IMR-90 (cell line): ENCODE measurements around the gene PDE11A. TPM values are rescaled to one million over a fixed set of nuclear protein-coding genes. Genes with fewer than 3 reads are reported as not detected.

Experiments
- ATAC-seq: fragments of 200-7000 bp; cut with Tn5 transposase; 2 replicates; pipeline ENCODE4 v1.9.1; 2020; ENCODE audit warnings: low read depth, mild to moderate bottlenecking, moderate library complexity
- BruUV-seq: library from RNA; stranded (reverse); fragments of 400-500 nt; replicated peaks from 2 replicates; lab custom pipeline; 2021; lab: Mats Ljungman, UMichigan
- CTCF ChIA-PET: fragments of 300-600 bp; formaldehyde crosslinking; extraction: SDS; loops from one replicate; lab custom pipeline; 2021; ENCODE audit warnings: antibody characterized with exemption; lab: Yijun Ruan, JAX
- POLR2A ChIA-PET: fragments of 300-600 bp; sonication (Branson Sonifier 250); formaldehyde crosslinking; loops from one replicate; lab custom pipeline; 2022; ENCODE audit warnings: antibody characterized with exemption; ENCODE audit not compliant: unreplicated experiment; lab: Charles Lee
- DNase-seq: peaks from one replicate; pipeline ENCODE4 v3.0.0; 2013
- H2AFZ ChIP-seq: replicated peaks from 2 replicates; pipeline ENCODE3; 2013; ENCODE audit warnings: low read length, mild to moderate bottlenecking; ENCODE audit not compliant: poor library complexity
- H2AK5ac ChIP-seq: 2 replicates; pipeline ENCODE4 v1.6.1; 2013; ENCODE audit warnings: low read depth, low read length, inconsistent platforms
- H2AK9ac ChIP-seq: replicated peaks from 2 replicates; pipeline ENCODE3; 2013; ENCODE audit warnings: mild to moderate bottlenecking, low read depth, low read length, moderate library complexity; ENCODE audit not compliant: poor library complexity
- H2BK120ac ChIP-seq: 2 replicates; pipeline ENCODE4 v1.6.1; 2013; ENCODE audit warnings: low read depth, low read length, inconsistent platforms
- H2BK15ac ChIP-seq: 3 replicates; pipeline ENCODE4 v1.6.1; 2013; ENCODE audit warnings: low read depth, low read length, inconsistent platforms
- H2BK20ac ChIP-seq: 2 replicates; pipeline ENCODE4 v1.6.1; 2013; ENCODE audit warnings: low read depth, mild to moderate bottlenecking, inconsistent platforms, low read length, moderate library complexity
- H2BK5ac ChIP-seq: 2 replicates; pipeline ENCODE4 v1.6.1; 2013; ENCODE audit warnings: mild to moderate bottlenecking, low read depth, low read length, inconsistent platforms; ENCODE audit not compliant: poor library complexity, severe bottlenecking
- H3K14ac ChIP-seq: replicated peaks from 2 replicates; pipeline ENCODE4 v1.6.1; 2013; ENCODE audit warnings: low read depth, low read length, inconsistent platforms
- H3K18ac ChIP-seq: 2 replicates; pipeline ENCODE4 v1.6.1; 2013; ENCODE audit warnings: low read depth, low read length, control low read depth
- H3K23ac ChIP-seq: 2 replicates; pipeline ENCODE4 v1.6.1; 2013; ENCODE audit warnings: low read depth, low read length, inconsistent platforms
- H3K27ac ChIP-seq: 2 replicates; pipeline ENCODE4 v1.5.1; 2013; ENCODE audit warnings: mild to moderate bottlenecking, control low read depth, low read length; ENCODE audit not compliant: insufficient read depth
- H3K27me3 ChIP-seq: 2 replicates; pipeline ENCODE4 v1.6.1; 2013; ENCODE audit warnings: low read length; ENCODE audit not compliant: control insufficient read depth, insufficient read depth
- H3K36me3 ChIP-seq: 2 replicates; pipeline ENCODE4 v1.6.1; 2013; ENCODE audit warnings: low read length, mixed read lengths; ENCODE audit not compliant: control insufficient read depth, insufficient read depth
- H3K4ac ChIP-seq: 2 replicates; pipeline ENCODE4 v1.6.1; 2013; ENCODE audit warnings: low read depth, low read length, inconsistent platforms
- H3K4me1 ChIP-seq: 2 replicates; pipeline ENCODE4 v1.6.1; 2013; ENCODE audit warnings: low read length, mixed read lengths; ENCODE audit not compliant: control insufficient read depth, insufficient read depth
- H3K4me2 ChIP-seq: 2 replicates; pipeline ENCODE4 v1.6.1; 2013; ENCODE audit warnings: low read depth, mild to moderate bottlenecking, control low read depth, low read length, moderate library complexity
- H3K4me3 ChIP-seq: 2 replicates; pipeline ENCODE4 v1.5.1; 2013; ENCODE audit warnings: low read depth, mild to moderate bottlenecking, control low read depth, low read length, moderate library complexity; ENCODE audit not compliant: insufficient read depth
- H3K56ac ChIP-seq: 2 replicates; pipeline ENCODE4 v1.6.1; 2013; ENCODE audit warnings: low read length, inconsistent platforms; ENCODE audit not compliant: insufficient read depth; ENCODE audit errors: extremely low read depth
- H3K79me1 ChIP-seq, 2 experiments: 2 replicates each; pipeline ENCODE4 v1.6.1; 2013; ENCODE audit warnings: low read length in 2 of 2, inconsistent platforms in 1 of 2, low read depth in 1 of 2
- H3K9ac ChIP-seq: 2 replicates; pipeline ENCODE4 v1.6.1; 2013; ENCODE audit warnings: low read depth, low read length, control low read depth
- H3K9me1 ChIP-seq: 2 replicates; pipeline ENCODE4 v1.6.1; 2013; ENCODE audit warnings: low read length, inconsistent platforms; ENCODE audit not compliant: insufficient read depth
- H3K9me3 ChIP-seq: 2 replicates; pipeline ENCODE4 v1.6.1; 2013; ENCODE audit warnings: low read length; ENCODE audit not compliant: control insufficient read depth, insufficient read depth
- H4K20me1 ChIP-seq: 2 replicates; pipeline ENCODE4 v1.6.1; 2013; ENCODE audit warnings: low read length, inconsistent platforms; ENCODE audit not compliant: insufficient read depth
- H4K5ac ChIP-seq: 2 replicates; pipeline ENCODE4 v1.6.1; 2013; ENCODE audit warnings: mild to moderate bottlenecking, low read depth, low read length, control low read depth
- H4K8ac ChIP-seq, 2 experiments: 2 replicates each; pipeline ENCODE4 v1.6.1; 2013; ENCODE audit warnings: low read depth in 2 of 2, low read length in 2 of 2, control low read depth in 1 of 2, inconsistent platforms in 1 of 2
- H4K91ac ChIP-seq: 2 replicates; pipeline ENCODE4 v1.6.1; 2013; ENCODE audit warnings: low read depth, low read length, inconsistent platforms; ENCODE audit not compliant: insufficient read depth
- BHLHE40 ChIP-seq: fragments of 150-350 bp; IDR thresholded peaks from 2 replicates; pipeline ENCODE4 v1.6.1; 2016; ENCODE audit warnings: mild to moderate bottlenecking, low read depth, low read length
- CEBPB ChIP-seq: IDR thresholded peaks from 2 replicates; pipeline ENCODE4 v1.6.1; 2012; ENCODE audit warnings: low read depth, low read length, improper control_type of control experiment
- CHD1 ChIP-seq: IDR thresholded peaks from 2 replicates; pipeline ENCODE4 v1.6.1; 2012; ENCODE audit warnings: low read depth, low read length, improper control_type of control experiment
- FOS ChIP-seq: fragments of 150-350 bp; IDR thresholded peaks from 2 replicates; pipeline ENCODE4 v1.6.1; 2016; ENCODE audit warnings: low read depth, low read length
- MAFK ChIP-seq: IDR thresholded peaks from 2 replicates; pipeline ENCODE4 v1.6.1; 2012; ENCODE audit warnings: low read depth, low read length, improper control_type of control experiment
- MAZ ChIP-seq: IDR thresholded peaks from 2 replicates; pipeline ENCODE4 v1.6.1; 2012; ENCODE audit warnings: low read depth, mild to moderate bottlenecking, low read length, improper control_type of control experiment, moderate library complexity, borderline replicate concordance
- MXI1 ChIP-seq: IDR thresholded peaks from 2 replicates; pipeline ENCODE4 v1.6.1; 2012; ENCODE audit warnings: low read depth, mild to moderate bottlenecking, low read length, moderate library complexity, borderline replicate concordance
- NFE2L2 ChIP-seq: fragments of 150-350 bp; IDR thresholded peaks from 2 replicates; pipeline ENCODE4 v1.6.1; 2016; ENCODE audit warnings: low read depth, mild to moderate bottlenecking, low read length
- POLR2A ChIP-seq: IDR thresholded peaks from 2 replicates; pipeline ENCODE4 v1.6.1; 2012; ENCODE audit warnings: mild to moderate bottlenecking, low read depth, low read length
- RAD21 ChIP-seq: IDR thresholded peaks from 2 replicates; pipeline ENCODE4 v1.6.1; 2012; ENCODE audit warnings: low read length, improper control_type of control experiment
- RCOR1 ChIP-seq: IDR thresholded peaks from 2 replicates; pipeline ENCODE4 v1.6.1; 2012; ENCODE audit warnings: mild to moderate bottlenecking, low read length, improper control_type of control experiment; ENCODE audit not compliant: insufficient replicate concordance
- RFX5 ChIP-seq: IDR thresholded peaks from 2 replicates; pipeline ENCODE4 v1.8.0; 2012; ENCODE audit warnings: low read depth, mild to moderate bottlenecking, low read length, moderate library complexity
- SMC3 ChIP-seq: fragments of 150-350 bp; IDR thresholded peaks from 2 replicates; pipeline ENCODE4 v1.6.1; 2016; ENCODE audit warnings: low read depth, mild to moderate bottlenecking, antibody characterized with exemption, low read length, moderate library complexity
- WGBS, 2 experiments: methylation state at CpG; one replicate each; pipeline versions ENCODE4 v1.1.5 to v1.1.7; 2013; ENCODE audit warnings: missing lambda C conversion rate in 2 of 2; ENCODE audit not compliant: insufficient read length in 1 of 2; ENCODE audit errors: extremely low coverage in 2 of 2; 5-methylcytosine and 5-hydroxymethylcytosine counted together
- dilution Hi-C: fragments of 300-500 bp; cut with HindIII; formaldehyde crosslinking; loops from one replicate; pipeline ENCODE4 v1.14.3; 2018; ENCODE audit warnings: low sequenced_read_pairs; ENCODE audit not compliant: unreplicated experiment
- in situ Hi-C: fragments of 300-500 bp; cut with MboI; formaldehyde crosslinking; loops from 3 replicates; pipeline ENCODE4 v1.14.3; 2019; ENCODE audit warnings: low sequenced_read_pairs, inconsistent platforms, mixed read lengths
- intact Hi-C: fragments of 100-400 bp; cut with micrococcal nuclease; formaldehyde crosslinking; loops from 2 replicates; pipeline ENCODE4 v1.10.0; 2022
- polyA plus RNA-seq, 3 experiments: library from polyadenylated mRNA; depleted of rRNA; stranded (reverse); fragments of >200 nt; gene quantifications; 2 replicates each; pipeline ENCODE4 v1.2.3, GENCODE V29; 2012; ENCODE audit warnings: low replicate concordance in 1 of 3
- total RNA-seq: library from RNA; depleted of rRNA; stranded (reverse); fragments of >200 nt; gene quantifications from 2 replicates; pipeline ENCODE4 v1.2.3, GENCODE V29; 2012
- TF ChIP-seq, protein P1 (sequence below): conservative IDR thresholded peaks from 2 replicates; pipeline ENCODE4 v1.5.1; 2012; ENCODE audit warnings: mild to moderate bottlenecking, low read depth, low read length, improper control_type of control experiment
- TF ChIP-seq, protein P2 (sequence below): fragments of 150-350 bp; IDR thresholded peaks from 2 replicates; pipeline ENCODE4 v1.6.1; 2016; ENCODE audit warnings: low read depth, mild to moderate bottlenecking, low read length, moderate library complexity, borderline replicate concordance
- TF ChIP-seq, protein P3 (sequence below): fragments of 150-350 bp; IDR thresholded peaks from 2 replicates; pipeline ENCODE4 v1.6.1; 2017; ENCODE audit warnings: mild to moderate bottlenecking, antibody characterized with exemption, low read length, low read depth

Gene PDE11A
- total and polyA plus RNA-seq, 2 of the 4 experiments (the other 2 are of a cell fraction), result 0.21 to 0.72 TPM

DNA sequence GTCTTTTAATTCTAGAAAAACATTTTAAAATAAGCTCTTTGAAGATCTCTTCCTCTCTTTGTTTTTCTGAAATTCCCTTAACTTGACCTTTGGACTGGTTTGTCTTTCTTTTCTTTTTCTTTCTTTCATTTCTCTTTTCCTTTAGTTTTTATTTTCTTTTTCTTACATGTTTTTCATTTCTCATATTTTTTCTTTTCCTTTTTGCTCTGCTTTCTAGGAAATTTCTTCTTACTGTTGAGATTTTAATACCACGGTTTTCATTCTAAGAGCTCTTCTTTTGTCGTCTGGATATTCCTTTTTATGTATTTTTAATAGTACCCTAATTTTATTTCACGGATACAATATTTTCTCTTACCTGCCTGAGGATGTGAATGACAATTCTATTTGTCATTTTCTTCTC lies 342.2 kb downstream of the PDE11A start:
- no TSS peak for BruUV-seq
- no peak for ATAC-seq
- no peak overlapping the region for H4K5ac ChIP-seq

More for the DNA sequence above, 342.2 kb downstream of the PDE11A start:
- Histone ChIP-seq H2AK5ac (no peak overlapping the region), H2AFZ (no peak overlapping the region), H3K27me3 (peaks cover 6% of the 10 kb centered on the region; the same call in 1 of the 2 replicates), H2BK5ac (no peak overlapping the region), H3K79me1 (no peaks in the 10 kb centered on the region), H2BK120ac (no peak overlapping the region), H4K20me1 (no peaks in the 10 kb centered on the region), H4K8ac (no peak overlapping the region), H4K91ac (no peak overlapping the region), H3K9me3 (no peaks in the 10 kb centered on the region), H3K18ac (no peak overlapping the region), H3K56ac (no peak overlapping the region), H3K9ac (no peak overlapping the region), H2BK15ac (no peak overlapping the region), H2AK9ac (no peak overlapping the region), H3K4me3 (no peak overlapping the region), H3K36me3 (no peaks in the 10 kb centered on the region), H3K4me2 (no peak overlapping the region), H2BK20ac (no peak overlapping the region), H3K23ac (no peak overlapping the region), H3K14ac (no peak overlapping the region), H3K4me1 (no peaks in the 10 kb centered on the region), H3K27ac (no peak overlapping the region), H3K4ac (no peak overlapping the region), H3K9me1 (no peaks in the 10 kb centered on the region)
- ChIA-PET CTCF (interaction anchor here (0.9 to 1.5 kb wide), 2 partner anchors 395 to 581 kb away, joined by 3 to 4 read pairs; no protein-coding TSS in a partner anchor), POLR2A (no interaction called here)
- WGBS, 2 experiments, result no CpG with 5 or more reads among the region's 3 CpGs
- in situ Hi-C loops (no loop called here), intact Hi-C loops (no loop called here), dilution Hi-C loops (no loop called here)
- DNase-seq, result no peak
- TF ChIP-seq, protein P1, sequence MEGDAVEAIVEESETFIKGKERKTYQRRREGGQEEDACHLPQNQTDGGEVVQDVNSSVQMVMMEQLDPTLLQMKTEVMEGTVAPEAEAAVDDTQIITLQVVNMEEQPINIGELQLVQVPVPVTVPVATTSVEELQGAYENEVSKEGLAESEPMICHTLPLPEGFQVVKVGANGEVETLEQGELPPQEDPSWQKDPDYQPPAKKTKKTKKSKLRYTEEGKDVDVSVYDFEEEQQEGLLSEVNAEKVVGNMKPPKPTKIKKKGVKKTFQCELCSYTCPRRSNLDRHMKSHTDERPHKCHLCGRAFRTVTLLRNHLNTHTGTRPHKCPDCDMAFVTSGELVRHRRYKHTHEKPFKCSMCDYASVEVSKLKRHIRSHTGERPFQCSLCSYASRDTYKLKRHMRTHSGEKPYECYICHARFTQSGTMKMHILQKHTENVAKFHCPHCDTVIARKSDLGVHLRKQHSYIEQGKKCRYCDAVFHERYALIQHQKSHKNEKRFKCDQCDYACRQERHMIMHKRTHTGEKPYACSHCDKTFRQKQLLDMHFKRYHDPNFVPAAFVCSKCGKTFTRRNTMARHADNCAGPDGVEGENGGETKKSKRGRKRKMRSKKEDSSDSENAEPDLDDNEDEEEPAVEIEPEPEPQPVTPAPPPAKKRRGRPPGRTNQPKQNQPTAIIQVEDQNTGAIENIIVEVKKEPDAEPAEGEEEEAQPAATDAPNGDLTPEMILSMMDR, result no peak
- no peak for TF ChIP-seq RAD21
- TF ChIP-seq RCOR1, result no peak
- TF ChIP-seq POLR2A, result no peak
- TF ChIP-seq, protein P2, sequence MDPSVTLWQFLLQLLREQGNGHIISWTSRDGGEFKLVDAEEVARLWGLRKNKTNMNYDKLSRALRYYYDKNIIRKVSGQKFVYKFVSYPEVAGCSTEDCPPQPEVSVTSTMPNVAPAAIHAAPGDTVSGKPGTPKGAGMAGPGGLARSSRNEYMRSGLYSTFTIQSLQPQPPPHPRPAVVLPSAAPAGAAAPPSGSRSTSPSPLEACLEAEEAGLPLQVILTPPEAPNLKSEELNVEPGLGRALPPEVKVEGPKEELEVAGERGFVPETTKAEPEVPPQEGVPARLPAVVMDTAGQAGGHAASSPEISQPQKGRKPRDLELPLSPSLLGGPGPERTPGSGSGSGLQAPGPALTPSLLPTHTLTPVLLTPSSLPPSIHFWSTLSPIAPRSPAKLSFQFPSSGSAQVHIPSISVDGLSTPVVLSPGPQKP, result no peak
- no peak for TF ChIP-seq MAFK
- no peak for TF ChIP-seq RFX5
- no peak for TF ChIP-seq CHD1
- no peak for TF ChIP-seq CEBPB
- no peak for TF ChIP-seq SMC3
- no peak for TF ChIP-seq MAZ
- no peak for TF ChIP-seq FOS
- TF ChIP-seq BHLHE40, result no peak
- TF ChIP-seq MXI1, result no peak
- TF ChIP-seq NFE2L2, result no peak
- TF ChIP-seq, protein P3, sequence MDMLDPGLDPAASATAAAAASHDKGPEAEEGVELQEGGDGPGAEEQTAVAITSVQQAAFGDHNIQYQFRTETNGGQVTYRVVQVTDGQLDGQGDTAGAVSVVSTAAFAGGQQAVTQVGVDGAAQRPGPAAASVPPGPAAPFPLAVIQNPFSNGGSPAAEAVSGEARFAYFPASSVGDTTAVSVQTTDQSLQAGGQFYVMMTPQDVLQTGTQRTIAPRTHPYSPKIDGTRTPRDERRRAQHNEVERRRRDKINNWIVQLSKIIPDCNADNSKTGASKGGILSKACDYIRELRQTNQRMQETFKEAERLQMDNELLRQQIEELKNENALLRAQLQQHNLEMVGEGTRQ, result no peak
